GM18873 (cell line): ENCODE measurements around the gene WSCD1.

Experiments used
- ATAC-seq: cut with Tn5 transposase; IDR thresholded peaks from one replicate; pipeline ENCODE4 v1.9.1; 2021; ENCODE audit warnings: mild to moderate bottlenecking, moderate library complexity, moderate number of reproducible peaks; ENCODE audit not compliant: unreplicated experiment, low FRiP score

The WSCD1 gene

DNA sequence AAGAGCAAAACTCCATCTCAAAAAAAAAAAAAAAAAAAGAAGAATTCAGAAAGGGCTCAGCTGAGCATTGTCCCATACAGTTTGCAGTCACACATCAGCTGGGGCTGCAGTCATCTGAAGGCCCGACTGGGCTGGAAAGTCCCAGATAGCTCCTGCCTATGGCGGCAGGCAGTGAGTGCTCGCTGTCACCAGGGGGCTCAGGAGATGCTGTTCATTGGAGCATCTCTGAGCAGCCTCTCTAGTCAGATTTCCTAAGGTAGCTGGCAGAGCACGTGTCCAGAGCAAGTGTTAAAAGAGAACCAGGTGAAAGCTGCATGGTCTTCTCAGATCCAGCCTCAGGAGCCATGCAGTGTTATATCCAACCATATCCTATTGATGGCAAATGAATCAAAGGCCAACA lies 75.8 kb downstream of the WSCD1 start:
- no peak for ATAC-seq

DNA sequence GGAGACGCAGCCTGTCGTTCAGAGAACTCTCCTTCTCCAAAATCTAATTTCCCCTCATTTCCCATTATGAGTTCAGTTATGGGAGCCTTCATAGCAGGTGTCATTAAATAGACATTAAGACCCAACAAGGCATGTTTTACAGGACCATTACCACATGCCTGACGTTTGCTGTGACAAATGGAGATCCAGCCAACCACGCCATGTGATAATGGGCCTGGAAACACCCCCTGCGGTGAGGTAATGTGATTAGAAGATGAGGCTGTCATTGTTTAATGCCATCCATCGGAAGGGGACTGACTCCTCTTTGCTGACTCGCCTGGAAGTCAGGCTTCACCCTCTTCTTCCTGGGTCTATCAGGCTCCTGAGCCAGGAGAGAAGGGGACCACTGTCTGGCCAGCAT lies 76.9 kb downstream of the WSCD1 start:
- ATAC-seq, result no peak

DNA sequence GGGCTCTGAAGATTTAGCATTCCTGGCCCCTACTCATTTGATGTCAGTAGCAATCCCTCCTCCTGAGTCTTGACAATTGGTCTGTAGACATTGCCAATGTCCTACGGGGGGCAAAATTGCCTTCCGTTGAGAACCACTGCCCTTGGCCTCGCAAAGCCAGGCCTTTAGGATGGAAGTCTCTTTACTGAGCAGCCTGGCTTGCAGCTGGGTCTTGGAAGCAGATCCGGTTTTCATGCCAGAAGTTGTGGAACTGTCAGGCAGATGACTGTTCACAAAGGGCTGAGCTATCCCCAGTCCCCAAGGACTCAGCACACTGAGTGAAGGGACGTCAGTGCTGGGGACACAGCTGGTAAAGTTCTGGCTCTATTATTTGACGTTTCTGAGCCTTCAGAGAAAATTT lies 83.2 kb downstream of the WSCD1 start:
- ATAC-seq, result no peak

DNA sequence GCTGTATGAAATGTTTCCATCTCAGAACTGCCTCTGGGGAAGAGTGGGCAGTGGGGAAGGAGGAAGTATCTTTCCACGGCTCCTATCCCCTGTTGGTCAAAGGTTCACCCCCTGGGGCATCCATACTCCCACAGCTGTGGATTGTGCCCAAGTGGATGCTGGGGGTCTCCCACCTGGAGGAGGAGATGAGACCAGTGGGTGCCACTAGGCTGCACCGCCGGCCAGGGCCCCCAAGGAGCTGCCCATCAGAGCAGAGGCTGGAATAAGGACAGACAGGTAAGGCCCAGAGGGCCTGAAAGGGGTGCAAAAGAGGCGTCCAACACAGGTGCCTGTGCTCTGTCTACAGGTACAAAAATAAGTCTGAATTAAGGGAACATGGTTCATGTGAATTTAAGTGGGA lies 87.5 kb downstream of the WSCD1 start:
- ATAC-seq, result no peak

DNA sequence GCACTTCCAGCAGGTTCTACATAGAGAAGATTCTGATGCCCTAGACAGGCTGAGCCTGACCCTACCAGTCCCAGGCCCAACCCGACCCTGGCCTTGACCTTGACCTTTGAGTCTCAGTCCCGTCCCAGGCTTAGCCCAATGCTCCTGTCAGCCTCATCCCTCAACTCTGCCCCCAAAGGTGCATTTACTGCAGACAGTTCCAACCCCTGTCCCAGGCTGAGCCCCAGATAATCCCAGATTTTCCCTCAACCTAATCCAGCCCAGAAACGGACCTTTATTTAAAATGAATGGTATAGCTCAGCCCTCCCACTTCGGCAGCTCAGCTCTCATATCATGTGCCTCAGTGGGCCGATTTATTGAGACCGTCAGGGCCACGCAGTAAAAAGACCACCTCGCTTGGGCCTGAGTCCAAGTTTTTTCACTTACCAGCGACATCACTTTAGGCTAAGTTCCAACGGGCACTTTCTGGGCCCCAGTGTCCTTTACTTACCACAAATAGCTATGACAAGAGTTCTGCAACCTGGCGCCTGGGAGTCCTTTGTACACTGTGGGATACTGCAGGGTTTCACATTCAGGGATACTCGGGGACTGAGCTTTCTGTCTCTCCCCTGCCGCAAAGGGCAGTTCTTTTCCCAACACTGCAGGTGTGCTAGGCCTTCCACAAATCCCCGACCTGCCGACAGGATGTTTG lies 89.5 kb downstream of the WSCD1 start:
- ATAC-seq, result no peak

DNA sequence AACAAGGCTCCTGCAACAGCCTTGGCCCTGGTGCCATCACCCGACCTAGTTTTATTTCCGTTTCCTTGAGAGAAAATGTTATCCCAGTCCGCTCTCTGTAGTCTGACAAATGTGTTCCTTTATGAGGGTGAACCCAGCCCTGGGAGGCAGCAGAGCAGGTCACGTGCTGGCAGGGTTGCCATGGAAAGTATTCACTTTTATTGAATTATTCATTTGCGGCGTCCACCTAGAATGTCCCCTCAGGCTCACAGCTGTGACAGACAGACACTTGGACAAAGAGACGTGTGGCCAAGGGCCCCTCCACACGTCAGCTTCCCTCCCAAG lies 90.0 kb downstream of the WSCD1 start:
- ATAC-seq, result no peak

DNA sequence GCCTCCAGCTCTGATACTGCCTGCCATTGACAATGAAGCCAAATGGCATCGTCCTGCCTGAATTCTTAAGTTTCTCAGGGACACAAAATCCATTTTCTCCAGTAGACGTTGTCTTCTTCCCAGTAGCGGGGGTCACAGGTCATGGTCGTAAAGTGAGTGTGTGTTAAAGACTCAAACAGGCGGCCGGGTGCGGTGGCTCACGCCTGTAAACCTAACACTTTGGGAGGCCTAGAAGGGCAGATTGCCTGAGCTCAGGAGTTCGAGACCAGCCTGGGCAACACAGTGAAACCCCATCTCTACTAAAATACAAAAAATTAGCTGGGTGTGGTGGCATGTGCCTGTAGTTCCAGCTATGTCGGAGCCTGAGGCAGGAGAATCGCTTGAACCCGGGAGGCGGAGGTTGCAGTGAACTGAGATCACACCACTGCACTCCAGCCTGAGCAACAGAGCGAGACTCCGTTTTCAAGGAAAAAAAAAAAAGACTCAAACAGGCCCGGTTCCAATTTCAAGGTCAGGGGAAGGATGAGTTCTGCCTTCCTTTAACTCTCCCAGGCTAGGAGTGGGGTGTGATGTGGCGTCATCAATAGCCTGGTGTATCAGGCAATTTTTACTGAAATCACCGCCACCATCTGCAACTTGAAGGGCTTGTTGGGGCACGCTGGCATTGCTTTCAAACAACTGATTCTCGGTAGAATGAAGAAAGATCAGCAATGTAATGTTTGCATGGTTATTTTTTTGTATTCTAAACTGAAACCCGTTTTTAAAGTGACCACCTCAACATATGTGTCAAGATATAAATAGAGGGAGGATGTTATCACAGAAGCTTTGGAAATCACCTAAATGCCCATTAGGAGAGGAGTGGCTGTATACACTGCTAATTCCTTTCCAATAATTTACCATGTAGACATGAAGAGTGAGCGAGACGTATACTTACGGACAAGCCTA lies 91.0 kb downstream of the WSCD1 start:
- ATAC-seq, result no peak

DNA sequence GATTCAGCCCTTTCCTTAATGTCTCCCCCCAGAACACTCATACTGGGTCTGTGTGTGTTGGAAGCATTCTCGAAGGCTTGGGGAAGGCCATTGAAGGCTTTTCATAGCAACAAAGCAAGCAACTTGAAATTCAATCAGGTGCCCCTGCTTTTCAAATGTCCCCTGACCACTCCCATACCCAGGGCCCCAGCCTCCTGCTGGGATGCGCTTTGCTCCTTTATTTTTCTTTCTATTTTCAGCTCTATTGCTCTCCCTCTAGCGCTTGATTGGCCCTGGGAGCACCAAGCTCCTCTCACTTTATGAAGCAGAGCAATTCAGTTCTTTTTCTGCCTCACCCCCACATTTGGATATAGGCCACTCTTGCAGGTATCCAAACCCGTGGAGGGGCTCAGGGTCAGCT lies 92.0 kb downstream of the WSCD1 start:
- ATAC-seq, result no peak

DNA sequence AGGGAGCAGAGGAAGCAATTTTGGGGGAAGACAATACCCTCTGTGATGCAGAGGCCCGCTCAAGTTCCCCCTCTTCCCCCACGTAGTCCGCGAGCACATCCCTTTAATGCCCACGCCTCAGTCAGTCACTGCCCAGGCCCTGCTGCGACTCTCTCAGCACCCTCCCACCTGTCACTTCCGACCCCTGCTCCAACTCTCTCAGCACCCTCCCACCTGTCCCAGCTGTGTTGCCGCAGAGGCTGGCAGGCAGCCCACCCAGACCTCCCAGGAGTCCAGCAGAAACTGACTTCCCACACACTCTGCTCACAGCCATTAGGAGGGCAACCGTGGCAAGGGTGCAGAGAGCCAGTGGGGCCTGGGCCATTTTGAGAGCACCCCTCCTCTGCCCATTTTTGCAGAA lies 92.7 kb downstream of the WSCD1 start:
- no peak for ATAC-seq

DNA sequence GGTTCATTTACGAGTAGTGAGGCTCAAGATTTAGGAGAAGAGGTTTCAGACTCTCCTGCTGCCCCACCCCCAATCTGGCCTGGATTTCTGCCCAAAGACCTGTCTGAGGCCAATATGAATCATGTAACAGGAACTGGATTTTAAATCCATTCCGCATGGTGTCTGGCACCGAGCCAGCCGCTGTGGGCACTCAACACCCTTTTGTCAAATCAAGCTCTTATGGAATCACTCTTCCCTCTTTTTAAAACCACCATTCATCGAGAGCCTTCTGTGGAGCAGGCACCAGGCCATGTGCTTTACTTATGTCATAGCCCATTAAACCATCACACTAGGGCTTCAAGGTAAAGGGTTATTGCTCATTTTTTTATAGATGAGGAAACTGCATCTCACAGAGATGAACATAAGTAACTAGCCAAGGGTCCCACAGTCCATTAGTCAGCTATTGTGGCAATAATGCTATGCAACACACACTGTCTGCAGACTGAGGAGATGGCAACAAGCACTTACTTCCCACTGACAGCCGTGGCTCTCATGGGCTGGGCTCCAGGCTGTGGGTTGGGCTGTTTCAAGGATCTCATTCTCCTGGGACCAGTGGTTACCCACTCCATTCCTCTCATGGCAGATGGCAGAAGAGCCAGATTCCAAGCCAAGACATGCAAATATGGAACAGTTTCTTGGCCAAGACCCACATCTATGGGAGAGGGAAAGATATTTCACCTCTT lies 93.6 kb downstream of the WSCD1 start:
- ATAC-seq, result no peak

DNA sequence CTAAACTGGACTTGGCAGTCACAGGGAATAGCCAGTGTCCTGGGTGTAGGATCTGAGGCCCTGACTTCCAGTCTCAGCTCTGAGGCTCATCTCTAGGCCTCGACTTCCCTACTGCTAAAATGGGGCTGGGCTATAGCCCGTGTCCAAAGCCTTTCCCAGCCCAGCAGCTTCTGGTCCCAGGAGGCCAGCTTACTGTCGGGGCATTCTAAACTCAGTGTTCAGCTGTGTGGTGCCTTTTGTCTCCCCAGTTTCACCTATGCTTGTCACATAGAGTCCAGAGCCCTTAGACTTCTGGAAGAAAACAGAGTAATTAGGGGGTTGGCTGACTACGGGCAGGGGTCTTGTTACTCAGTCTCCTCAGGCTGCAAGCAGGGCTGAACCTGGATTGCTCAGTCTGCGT lies 94.8 kb downstream of the WSCD1 start:
- no peak for ATAC-seq

DNA sequence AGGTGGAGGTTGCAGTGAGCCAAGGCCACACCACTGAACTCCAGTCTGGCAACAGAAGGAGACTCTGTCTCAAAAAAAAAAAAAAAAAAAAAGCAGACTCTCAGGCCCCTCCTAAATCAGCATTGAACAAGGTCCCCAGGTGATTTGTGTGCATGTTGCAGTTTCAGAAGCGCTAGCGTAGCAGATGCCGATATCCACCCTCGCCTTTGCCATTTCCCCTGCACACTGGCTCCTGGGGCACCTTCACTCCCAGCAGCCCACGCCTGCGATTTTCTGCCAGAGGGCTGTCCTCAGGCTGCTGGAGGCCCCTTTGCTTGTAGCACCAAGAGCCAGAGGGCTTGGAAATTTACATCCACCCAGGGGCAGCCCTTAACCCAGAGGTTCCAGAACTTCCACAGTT lies 95.6 kb downstream of the WSCD1 start:
- ATAC-seq, result no peak

DNA sequence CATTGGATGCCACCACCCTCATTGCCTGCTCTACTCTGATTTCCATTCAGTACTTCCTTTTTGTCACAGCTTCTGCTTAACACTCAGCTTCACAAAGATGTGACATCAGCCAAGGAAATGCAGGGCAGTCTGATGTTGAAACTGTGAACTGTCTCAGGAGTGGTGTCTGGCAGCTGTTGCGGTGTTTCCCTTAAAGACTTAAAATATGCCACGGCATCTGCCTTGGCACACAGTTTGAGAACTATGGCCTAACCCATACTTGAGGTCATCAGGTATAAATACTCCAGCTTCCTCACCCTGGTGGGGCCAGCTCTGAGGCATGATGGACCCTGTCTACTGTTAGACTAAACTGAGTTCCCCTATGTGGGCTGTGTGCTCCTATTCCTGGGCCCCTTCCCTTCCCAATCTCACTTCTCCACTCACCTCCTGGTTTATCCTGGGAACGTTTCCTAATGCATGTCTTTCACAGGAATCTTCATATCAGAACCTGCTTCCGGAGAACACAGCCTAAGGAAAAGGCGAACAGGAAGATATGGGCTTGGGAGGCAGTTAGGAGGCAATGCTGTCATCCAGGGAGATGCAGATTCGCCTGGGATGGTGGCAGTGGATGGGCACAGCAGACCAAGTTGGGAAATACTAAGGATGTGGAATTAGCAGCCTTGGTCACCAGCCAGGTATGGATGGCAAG lies 96.5 kb downstream of the WSCD1 start:
- no peak for ATAC-seq

DNA sequence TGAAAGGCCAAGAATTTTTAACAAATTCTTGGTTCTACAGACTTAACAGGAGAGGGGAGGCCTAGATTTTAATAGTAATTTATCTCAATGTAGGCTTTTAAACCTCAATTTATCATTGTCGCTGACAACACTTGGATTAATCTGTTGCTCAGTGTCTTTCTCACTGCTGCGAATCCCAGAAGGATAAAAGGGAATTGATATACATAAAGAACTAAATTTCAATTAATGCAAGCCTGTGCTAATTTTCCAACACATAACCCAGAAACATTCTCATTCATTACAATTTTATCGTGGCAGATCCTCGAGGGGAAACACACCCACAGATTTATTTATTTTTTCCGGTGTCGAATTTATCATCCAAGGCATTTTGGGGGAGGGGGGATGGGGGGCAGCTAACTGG lies 98.1 kb downstream of the WSCD1 start:
- ATAC-seq, result no peak

DNA sequence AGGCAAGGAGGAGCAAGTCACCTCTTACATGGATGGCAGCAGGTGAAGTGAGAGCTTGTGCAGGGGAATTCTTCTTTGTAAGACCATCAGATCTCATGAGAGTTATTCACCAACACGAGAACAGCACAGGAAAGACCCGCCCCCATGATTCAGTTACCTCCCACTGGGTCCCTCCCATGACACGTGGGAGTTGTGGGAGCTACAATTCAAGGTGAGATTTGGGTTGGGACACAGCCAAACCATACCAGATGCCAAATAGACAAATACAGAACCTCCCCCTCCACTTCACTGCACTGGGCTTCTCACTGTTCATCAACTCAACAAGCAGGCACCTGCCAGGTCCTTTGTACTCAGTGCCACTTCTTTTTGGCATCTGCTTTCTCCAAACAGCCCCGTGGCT lies 100.2 kb downstream of the WSCD1 start:
- ATAC-seq, result no peak

DNA sequence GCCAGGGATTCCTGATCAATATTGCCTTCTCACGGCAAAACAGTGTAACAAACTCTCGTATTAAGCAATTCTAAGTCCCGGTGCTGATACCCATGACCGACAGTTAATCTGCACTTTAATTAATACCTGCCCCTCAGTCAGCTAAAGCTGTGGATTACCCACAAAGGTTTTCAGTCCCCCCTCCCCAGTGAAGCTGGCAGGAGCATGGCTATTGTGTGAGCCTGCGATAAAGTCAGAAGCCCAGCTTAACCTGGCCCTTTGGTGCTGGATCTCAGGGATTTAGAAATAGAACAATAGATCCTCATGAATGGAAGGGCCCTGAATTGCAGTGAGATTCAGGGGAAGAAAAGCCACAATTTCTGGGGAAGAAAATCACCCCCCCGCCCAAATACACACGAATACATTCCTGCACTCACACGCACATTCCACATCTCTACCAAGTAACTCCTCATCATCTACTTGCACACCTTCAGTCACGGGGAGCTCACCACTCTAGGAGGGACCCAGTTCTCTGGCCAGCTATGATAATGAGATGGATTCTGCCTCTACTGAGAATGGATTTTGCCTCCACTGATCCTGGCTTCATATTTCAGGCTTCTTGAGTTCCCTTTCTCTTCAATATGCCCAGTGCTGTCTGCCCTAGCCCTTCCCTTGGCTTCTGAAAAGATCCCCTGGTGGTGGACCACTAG lies 102.6 kb downstream of the WSCD1 start:
- ATAC-seq, result no peak

DNA sequence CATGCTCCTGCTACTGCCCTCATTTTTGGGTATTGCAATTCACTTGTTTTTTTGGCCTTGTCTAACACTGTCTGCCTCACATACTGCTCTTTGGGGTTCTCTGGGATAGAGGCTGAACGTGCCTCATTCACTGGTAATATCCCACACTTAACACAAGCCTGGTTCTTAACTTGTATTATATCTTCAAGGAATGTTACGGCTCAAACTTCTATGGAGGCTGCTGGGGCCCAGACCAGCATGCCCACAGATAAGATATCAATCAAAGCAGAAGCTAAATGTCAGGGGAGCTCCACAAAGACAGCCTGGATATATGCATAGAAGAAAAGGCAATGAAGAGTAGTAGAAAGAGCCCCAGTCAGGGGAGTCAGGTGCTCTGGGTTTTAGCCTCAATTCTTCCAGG lies 103.5 kb downstream of the WSCD1 start:
- no peak for ATAC-seq
